Panc1 (cell line): ENCODE results near the gene EFCAB8. TPM values are rescaled to one million over a fixed set of nuclear protein-coding genes. Genes with fewer than 3 reads are reported as not detected.

Source experiments
- ATAC-seq: fragments of 200-7000 bp; cut with Tn5 transposase; 2 replicates; pipeline ENCODE4 v1.9.1; 2020; ENCODE audit warnings: mild to moderate bottlenecking, moderate library complexity
- BruUV-seq: library from RNA; stranded (reverse); fragments of 400-500 nt; replicated peaks from 2 replicates; lab custom pipeline; 2021; lab: Mats Ljungman, UMichigan
- CTCF ChIA-PET: fragments of 300-600 bp; sonication (Branson Sonifier 250); formaldehyde crosslinking; loops from one replicate; lab custom pipeline; 2022; ENCODE audit warnings: antibody characterized with exemption; lab: Charles Lee
- POLR2A ChIA-PET: fragments of 300-600 bp; sonication (Branson Sonifier 250); formaldehyde crosslinking; loops from one replicate; lab custom pipeline; 2022; ENCODE audit warnings: antibody characterized with exemption; lab: Charles Lee
- DNase-seq: peaks from one replicate; pipeline ENCODE4 v3.0.0-alpha.2; 2010; ENCODE audit warnings: low read depth, low spot score
- H3K27ac ChIP-seq: 2 replicates; pipeline ENCODE4 v1.5.1; 2011; ENCODE audit warnings: mild to moderate bottlenecking, low read length, inconsistent platforms
- H3K27me3 ChIP-seq: fragments of 200-500 bp; sonication (Bioruptor generic); 2 replicates; pipeline ENCODE4 v1.6.0; 2014; ENCODE audit warnings: low read length, inconsistent platforms; ENCODE audit not compliant: control insufficient read depth, insufficient read depth
- H3K36me3 ChIP-seq: fragments of 200-500 bp; sonication (Bioruptor generic); 2 replicates; pipeline ENCODE4 v1.5.1; 2014; ENCODE audit warnings: inconsistent platforms, mild to moderate bottlenecking, low read length, moderate library complexity; ENCODE audit not compliant: control insufficient read depth, insufficient read depth
- H3K4me1 ChIP-seq: 2 replicates; pipeline ENCODE4 v1.5.1; 2011; ENCODE audit warnings: inconsistent platforms, mild to moderate bottlenecking, low read length, moderate library complexity; ENCODE audit not compliant: control insufficient read depth, insufficient read depth
- H3K4me3 ChIP-seq, 2 experiments: 2 replicates each; pipeline ENCODE4 v1.5.1; 2011 to 2012; ENCODE audit warnings: low read depth in 2 of 2, low read length in 2 of 2, mild to moderate bottlenecking in 2 of 2, inconsistent platforms in 1 of 2, moderate library complexity in 1 of 2
- H3K9me3 ChIP-seq: fragments of 200-500 bp; sonication (Bioruptor generic); 2 replicates; pipeline ENCODE4 v1.5.1; 2014; ENCODE audit warnings: low read depth, mild to moderate bottlenecking, inconsistent platforms, low read length, moderate library complexity; ENCODE audit not compliant: control insufficient read depth, insufficient read depth
- POLR2AphosphoS5 ChIP-seq: IDR thresholded peaks from 2 replicates; pipeline ENCODE4 v1.6.1; 2012; ENCODE audit warnings: mild to moderate bottlenecking, low read depth, low read length, moderate library complexity
- SIN3A ChIP-seq: IDR thresholded peaks from 2 replicates; pipeline ENCODE4 v1.6.1; 2012; ENCODE audit warnings: low read depth, mild to moderate bottlenecking, low read length, moderate library complexity, borderline replicate concordance; ENCODE audit not compliant: insufficient read depth
- TCF7L2 ChIP-seq: IDR thresholded peaks from 2 replicates; pipeline ENCODE4 v1.6.1; 2011; ENCODE audit warnings: mild to moderate bottlenecking, low read depth, low read length, inconsistent platforms
- in situ Hi-C: cut with HindIII; loops from 2 replicates; pipeline ENCODE4 v1.10.0; 2016; ENCODE audit warnings: low sequenced_read_pairs, low pct_unique_long_range_greater_than_20kb
- intact Hi-C: fragments of 100-400 bp; cut with micrococcal nuclease; formaldehyde crosslinking; loops from one replicate; pipeline ENCODE4 v1.10.0; 2022; ENCODE audit not compliant: unreplicated experiment
- total RNA-seq: library from RNA; stranded (reverse); gene quantifications from one replicate; pipeline ENCODE4 v1.2.1, GENCODE V29; 2021; ENCODE audit not compliant: unreplicated experiment
- TF ChIP-seq, protein P1 (sequence below): fragments of 450-650 bp; IDR thresholded peaks from 2 replicates; pipeline ENCODE4 v1.5.1; 2017; ENCODE audit warnings: mild to moderate bottlenecking
- TF ChIP-seq, protein P2 (sequence below), 2 experiments: IDR thresholded peaks; 2 replicates each; pipeline ENCODE4 v1.6.1; 2011 to 2012; ENCODE audit warnings: low read depth in 2 of 2, control low read depth in 1 of 2, low read length in 1 of 2, mild to moderate bottlenecking in 1 of 2, moderate library complexity in 1 of 2; ENCODE audit not compliant: insufficient read depth in 1 of 2

Gene EFCAB8
- total RNA-seq, 1 experiment from 2014 or later: 1.1 TPM

DNA sequence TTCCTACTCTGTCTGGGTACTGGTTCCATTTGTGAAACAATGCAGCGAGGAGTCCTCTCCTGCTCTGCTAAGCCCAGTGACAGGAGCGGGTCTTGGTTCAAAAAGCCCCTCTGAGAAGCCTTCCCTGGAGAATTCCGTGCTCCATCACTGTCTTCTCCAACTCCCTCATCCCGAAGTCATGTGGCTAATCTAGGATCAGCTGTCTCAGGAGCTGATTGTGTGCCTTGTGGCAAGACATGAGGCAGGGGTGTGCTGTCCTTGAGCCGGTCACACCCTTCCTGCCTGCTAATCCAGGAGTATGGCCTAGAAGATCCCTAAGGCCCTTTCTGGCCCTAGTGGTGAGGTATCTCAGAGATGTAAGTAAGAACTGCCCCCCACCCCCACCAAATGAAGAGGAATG is 72.0 kb downstream of the EFCAB8 start:
- TF ChIP-seq POLR2AphosphoS5 (no peak), TCF7L2 (no peak), SIN3A (no peak)
- TF ChIP-seq, protein P1, sequence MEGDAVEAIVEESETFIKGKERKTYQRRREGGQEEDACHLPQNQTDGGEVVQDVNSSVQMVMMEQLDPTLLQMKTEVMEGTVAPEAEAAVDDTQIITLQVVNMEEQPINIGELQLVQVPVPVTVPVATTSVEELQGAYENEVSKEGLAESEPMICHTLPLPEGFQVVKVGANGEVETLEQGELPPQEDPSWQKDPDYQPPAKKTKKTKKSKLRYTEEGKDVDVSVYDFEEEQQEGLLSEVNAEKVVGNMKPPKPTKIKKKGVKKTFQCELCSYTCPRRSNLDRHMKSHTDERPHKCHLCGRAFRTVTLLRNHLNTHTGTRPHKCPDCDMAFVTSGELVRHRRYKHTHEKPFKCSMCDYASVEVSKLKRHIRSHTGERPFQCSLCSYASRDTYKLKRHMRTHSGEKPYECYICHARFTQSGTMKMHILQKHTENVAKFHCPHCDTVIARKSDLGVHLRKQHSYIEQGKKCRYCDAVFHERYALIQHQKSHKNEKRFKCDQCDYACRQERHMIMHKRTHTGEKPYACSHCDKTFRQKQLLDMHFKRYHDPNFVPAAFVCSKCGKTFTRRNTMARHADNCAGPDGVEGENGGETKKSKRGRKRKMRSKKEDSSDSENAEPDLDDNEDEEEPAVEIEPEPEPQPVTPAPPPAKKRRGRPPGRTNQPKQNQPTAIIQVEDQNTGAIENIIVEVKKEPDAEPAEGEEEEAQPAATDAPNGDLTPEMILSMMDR: no peak
- TF ChIP-seq, protein P2, sequence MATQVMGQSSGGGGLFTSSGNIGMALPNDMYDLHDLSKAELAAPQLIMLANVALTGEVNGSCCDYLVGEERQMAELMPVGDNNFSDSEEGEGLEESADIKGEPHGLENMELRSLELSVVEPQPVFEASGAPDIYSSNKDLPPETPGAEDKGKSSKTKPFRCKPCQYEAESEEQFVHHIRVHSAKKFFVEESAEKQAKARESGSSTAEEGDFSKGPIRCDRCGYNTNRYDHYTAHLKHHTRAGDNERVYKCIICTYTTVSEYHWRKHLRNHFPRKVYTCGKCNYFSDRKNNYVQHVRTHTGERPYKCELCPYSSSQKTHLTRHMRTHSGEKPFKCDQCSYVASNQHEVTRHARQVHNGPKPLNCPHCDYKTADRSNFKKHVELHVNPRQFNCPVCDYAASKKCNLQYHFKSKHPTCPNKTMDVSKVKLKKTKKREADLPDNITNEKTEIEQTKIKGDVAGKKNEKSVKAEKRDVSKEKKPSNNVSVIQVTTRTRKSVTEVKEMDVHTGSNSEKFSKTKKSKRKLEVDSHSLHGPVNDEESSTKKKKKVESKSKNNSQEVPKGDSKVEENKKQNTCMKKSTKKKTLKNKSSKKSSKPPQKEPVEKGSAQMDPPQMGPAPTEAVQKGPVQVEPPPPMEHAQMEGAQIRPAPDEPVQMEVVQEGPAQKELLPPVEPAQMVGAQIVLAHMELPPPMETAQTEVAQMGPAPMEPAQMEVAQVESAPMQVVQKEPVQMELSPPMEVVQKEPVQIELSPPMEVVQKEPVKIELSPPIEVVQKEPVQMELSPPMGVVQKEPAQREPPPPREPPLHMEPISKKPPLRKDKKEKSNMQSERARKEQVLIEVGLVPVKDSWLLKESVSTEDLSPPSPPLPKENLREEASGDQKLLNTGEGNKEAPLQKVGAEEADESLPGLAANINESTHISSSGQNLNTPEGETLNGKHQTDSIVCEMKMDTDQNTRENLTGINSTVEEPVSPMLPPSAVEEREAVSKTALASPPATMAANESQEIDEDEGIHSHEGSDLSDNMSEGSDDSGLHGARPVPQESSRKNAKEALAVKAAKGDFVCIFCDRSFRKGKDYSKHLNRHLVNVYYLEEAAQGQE (IDR thresholded peaks at IDR 0.05; ENCODE audit: insufficient read depth in 1 of 2, low read depth in 2 of 2, low read length in 1 of 2): no peak
- POLR2A ChIA-PET: no interaction called here
- intact Hi-C loops: no loop called here
- CTCF ChIA-PET: no interaction called here
- in situ Hi-C loops: no loop called here
- no peaks in the 10 kb centered on the region for H3K27me3 ChIP-seq
- no peak for ATAC-seq
- BruUV-seq: no TSS peak
- no peaks in the 10 kb centered on the region for H3K36me3 ChIP-seq
- H3K27ac ChIP-seq: no peak overlapping the region
- no peak overlapping the region for H3K4me3 ChIP-seq
- no peak for DNase-seq
- no peaks in the 10 kb centered on the region for H3K4me1 ChIP-seq
- H3K9me3 ChIP-seq: no peaks in the 10 kb centered on the region

DNA sequence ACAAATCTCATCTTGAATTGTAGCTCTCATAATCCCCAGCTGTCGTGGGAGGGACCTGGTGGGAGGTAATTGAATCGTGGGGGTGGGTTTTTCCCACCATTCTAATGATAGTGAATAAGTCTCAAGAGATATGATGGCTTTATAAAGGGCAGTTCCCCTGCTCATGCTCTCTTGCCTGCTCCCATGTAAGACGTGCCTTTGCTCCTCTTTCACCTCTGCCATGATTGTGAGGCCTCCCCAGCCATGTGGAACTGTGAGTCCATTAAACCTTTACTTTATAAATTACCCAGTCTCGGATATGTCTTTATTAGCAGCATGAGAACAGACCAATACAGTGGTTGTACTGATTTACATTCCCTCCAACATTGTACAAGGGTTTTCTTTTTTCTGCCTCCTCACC is 75.9 kb downstream of the EFCAB8 start:
- H3K4me3 ChIP-seq: no peak overlapping the region
- no peak for ATAC-seq
- H3K4me1 ChIP-seq: no peaks in the 10 kb centered on the region
- H3K36me3 ChIP-seq: no peaks in the 10 kb centered on the region
- no peaks in the 10 kb centered on the region for H3K9me3 ChIP-seq
- no peak for DNase-seq
- in situ Hi-C loops (no loop called here), intact Hi-C loops (no loop called here)
- ChIA-PET CTCF (no interaction called here), POLR2A (no interaction called here)
- H3K27me3 ChIP-seq: no peaks in the 10 kb centered on the region
- no peak for TF ChIP-seq TCF7L2
- no peak for TF ChIP-seq SIN3A
- no TSS peak for BruUV-seq
- H3K27ac ChIP-seq: no peak overlapping the region

DNA sequence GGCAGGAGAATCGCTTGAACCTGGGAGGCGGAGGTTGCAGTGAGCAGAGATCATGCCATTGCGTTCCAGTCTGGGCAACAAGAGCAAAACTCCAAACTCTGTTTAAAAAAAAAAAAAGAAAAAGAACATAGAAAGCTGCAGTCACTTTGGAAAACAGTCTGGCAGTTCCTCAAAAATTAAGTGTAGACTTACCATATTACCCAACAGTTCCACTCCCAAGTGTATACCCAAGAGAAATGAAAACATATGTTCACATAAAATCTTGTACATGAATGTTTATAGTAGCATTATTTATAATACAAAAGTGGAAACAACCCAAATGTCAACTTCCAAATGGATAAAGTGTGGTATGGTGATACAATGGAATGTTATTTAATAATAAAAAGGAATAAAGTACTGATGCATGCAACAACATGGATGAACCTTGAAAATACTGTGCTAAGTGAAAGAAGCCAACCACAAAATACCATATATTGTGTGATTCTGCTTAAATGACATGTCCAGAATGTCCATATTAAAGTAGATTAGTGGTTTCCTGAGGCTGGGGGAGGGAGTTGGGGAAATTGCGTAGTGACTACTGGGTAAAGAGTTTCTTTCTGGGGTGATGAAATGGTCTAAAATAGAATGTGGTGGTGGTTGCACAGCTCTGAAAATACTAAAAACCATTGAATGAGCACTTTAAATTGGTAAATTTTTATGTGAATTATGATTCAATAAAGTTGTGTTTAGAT is 82.6 kb downstream of the EFCAB8 start:
- Histone ChIP-seq H3K4me1 (no peaks in the 10 kb centered on the region), H3K36me3 (no peaks in the 10 kb centered on the region), H3K9me3 (no peaks in the 10 kb centered on the region), H3K27me3 (no peaks in the 10 kb centered on the region), H3K4me3 (no peak overlapping the region), H3K27ac (no peak overlapping the region)
- CTCF ChIA-PET: no interaction called here
- no peak for DNase-seq
- TF ChIP-seq, protein P1: no peak
- TF ChIP-seq SIN3A (no peak), TCF7L2 (no peak), POLR2AphosphoS5 (no peak)
- TF ChIP-seq, protein P2 (IDR thresholded peaks at IDR 0.05; ENCODE audit: insufficient read depth in 1 of 2, low read depth in 2 of 2, low read length in 1 of 2): no peak
- BruUV-seq: no TSS peak
- no peak for ATAC-seq
- in situ Hi-C loops (no loop called here), intact Hi-C loops (no loop called here)
- POLR2A ChIA-PET: no interaction called here
